H1 (cell line): ENCODE data around the gene TTLL7. TPM values are rescaled to one million over a fixed set of nuclear protein-coding genes. Genes with fewer than 3 reads are reported as not detected.

ENCODE experiments used
- CTCF ChIA-PET: fragments of 300-600 bp; sonication (Branson Sonifier 250); formaldehyde crosslinking; loops from one replicate; lab custom pipeline; 2021; ENCODE audit not compliant: partially characterized antibody; lab: Charles Lee
- POLR2A ChIA-PET: fragments of 300-600 bp; sonication (Branson Sonifier 250); formaldehyde crosslinking; loops from one replicate; lab custom pipeline; 2021; ENCODE audit warnings: inconsistent platforms; ENCODE audit not compliant: partially characterized antibody; lab: Charles Lee
- DNase-seq, 2 experiments: peaks; one replicate each; pipeline versions ENCODE4 v3.0.0 to v3.0.0-alpha.2; 2010 to 2022; ENCODE audit warnings: low spot score in 2 of 2, low read depth in 1 of 2, mixed read lengths in 1 of 2
- FAIRE-seq: peaks from 2 replicates; lab custom pipeline; 2011; peaks lifted over from hg19 to GRCh38; lab: Jason Lieb, UNC
- H2AFZ ChIP-seq: 2 replicates; pipeline ENCODE4 v1.8.1; 2012; ENCODE audit warnings: low read length, inconsistent platforms
- H2AK5ac ChIP-seq: 2 replicates; pipeline ENCODE4 v1.6.1; 2013; ENCODE audit warnings: low read depth, low read length
- H2BK120ac ChIP-seq: replicated peaks from 2 replicates; pipeline ENCODE3; 2013; ENCODE audit warnings: low read depth, low read length, inconsistent platforms
- H2BK12ac ChIP-seq: 2 replicates; pipeline ENCODE4 v1.6.1; 2013; ENCODE audit warnings: low read depth, low read length
- H2BK15ac ChIP-seq: 2 replicates; pipeline ENCODE4 v1.6.1; 2013; ENCODE audit warnings: low read length
- H2BK20ac ChIP-seq: 2 replicates; pipeline ENCODE4 v1.6.1; 2013; ENCODE audit warnings: low read length
- H2BK5ac ChIP-seq: 2 replicates; pipeline ENCODE4 v1.6.1; 2013; ENCODE audit warnings: low read depth, low read length
- H3K14ac ChIP-seq: 2 replicates; pipeline ENCODE4 v1.6.1; 2013; ENCODE audit warnings: inconsistent platforms; ENCODE audit not compliant: insufficient read length
- H3K18ac ChIP-seq: 2 replicates; pipeline ENCODE4 v1.6.1; 2013; ENCODE audit warnings: low read length; ENCODE audit errors: extremely low read depth
- H3K23ac ChIP-seq: 2 replicates; pipeline ENCODE4 v1.6.1; 2013; ENCODE audit warnings: inconsistent platforms; ENCODE audit not compliant: insufficient read length
- H3K23me2 ChIP-seq: 2 replicates; pipeline ENCODE4 v1.6.1; 2013; ENCODE audit warnings: low read depth, low read length
- H3K27ac ChIP-seq: 2 replicates; pipeline ENCODE4 v1.6.1; 2011; ENCODE audit warnings: low read depth, low read length, inconsistent platforms
- H3K27me3 ChIP-seq, 4 experiments: replicated peaks in 1 of 4; 1 replicate in 1 of 4; 2 replicates in 3 of 4; pipeline versions ENCODE4 v1.6.1 to v1.8.1; 2011 to 2013; ENCODE audit warnings: low read length in 3 of 4, mild to moderate bottlenecking in 3 of 4, inconsistent platforms in 2 of 4, mixed read lengths in 2 of 4, moderate library complexity in 1 of 4; ENCODE audit not compliant: control insufficient read depth in 3 of 4, insufficient read depth in 3 of 4; ENCODE audit errors: extremely low read depth in 1 of 4
- H3K36me3 ChIP-seq, 4 experiments: 2 replicates each; pipeline versions ENCODE4 v1.6.1 to v1.8.1; 2011 to 2013; ENCODE audit warnings: mild to moderate bottlenecking in 4 of 4, low read length in 3 of 4, moderate library complexity in 2 of 4, control low read depth in 1 of 4, inconsistent platforms in 1 of 4; ENCODE audit not compliant: insufficient read depth in 4 of 4, control insufficient read depth in 2 of 4
- H3K4ac ChIP-seq: replicated peaks from 2 replicates; pipeline ENCODE3; 2013; ENCODE audit warnings: low read length, low read depth, mixed read lengths, inconsistent platforms; ENCODE audit not compliant: insufficient read length
- H3K4me1 ChIP-seq, 4 experiments: replicated peaks in 1 of 4; 1 replicate in 1 of 4; 2 replicates in 3 of 4; pipeline versions ENCODE4 v1.6.1 to v1.8.1; 2011 to 2013; ENCODE audit warnings: low read length in 3 of 4, inconsistent platforms in 2 of 4, mixed read lengths in 1 of 4; ENCODE audit not compliant: insufficient read depth in 4 of 4, control insufficient read depth in 3 of 4
- H3K4me2 ChIP-seq, 2 experiments: 2 replicates each; pipeline versions ENCODE4 v1.6.1 to v1.8.1; 2011 to 2013; ENCODE audit warnings: low read depth in 2 of 2, low read length in 2 of 2, control low read depth in 1 of 2, inconsistent platforms in 1 of 2, mild to moderate bottlenecking in 1 of 2; ENCODE audit not compliant: insufficient read depth in 1 of 2
- H3K4me3 ChIP-seq, 4 experiments: fragments of 200-600, 300-600 bp in 1 of 4; sonication (generic), shearing (Covaris generic), sonication (Bioruptor Twin) in 1 of 4; 2 replicates each; pipeline versions ENCODE4 v1.5.1 to v1.8.1; 2011 to 2016; ENCODE audit warnings: low read length in 4 of 4, low read depth in 3 of 4, control low read depth in 2 of 4, inconsistent platforms in 2 of 4, mild to moderate bottlenecking in 2 of 4, mixed read lengths in 1 of 4, moderate library complexity in 1 of 4; ENCODE audit not compliant: insufficient read depth in 2 of 4; ENCODE audit errors: extremely low read depth in 1 of 4
- H3K56ac ChIP-seq: replicated peaks from 2 replicates; pipeline ENCODE3; 2013; ENCODE audit warnings: low read depth, mild to moderate bottlenecking, mixed read lengths, low read length, inconsistent platforms; ENCODE audit not compliant: insufficient read length
- H3K79me1 ChIP-seq: 2 replicates; pipeline ENCODE4 v1.6.1; 2013; ENCODE audit warnings: low read depth, low read length, control low read depth
- H3K79me2 ChIP-seq, 2 experiments: 2 replicates each; pipeline versions ENCODE4 v1.6.1 to v1.8.1; 2012 to 2013; ENCODE audit warnings: low read length in 2 of 2, mild to moderate bottlenecking in 2 of 2, inconsistent platforms in 1 of 2; ENCODE audit not compliant: insufficient read depth in 2 of 2, control insufficient read depth in 1 of 2
- H3K9ac ChIP-seq, 4 experiments: replicated peaks in 1 of 4; 1 replicate in 1 of 4; 2 replicates in 3 of 4; pipeline versions ENCODE4 v1.6.1 to v1.8.1; 2011 to 2013; ENCODE audit warnings: low read depth in 3 of 4, low read length in 3 of 4, control low read depth in 2 of 4, mild to moderate bottlenecking in 2 of 4, moderate library complexity in 2 of 4, inconsistent platforms in 1 of 4; ENCODE audit errors: extremely low read depth in 1 of 4
- H3K9me3 ChIP-seq, 2 experiments: 2 replicates each; pipeline versions ENCODE4 v1.6.1 to v1.8.1; 2012 to 2013; ENCODE audit warnings: mild to moderate bottlenecking in 2 of 2, moderate library complexity in 2 of 2, control low read depth in 1 of 2, inconsistent platforms in 1 of 2, low read depth in 1 of 2, low read length in 1 of 2, mixed read lengths in 1 of 2; ENCODE audit not compliant: insufficient read depth in 2 of 2
- H4K20me1 ChIP-seq, 2 experiments: replicated peaks in 1 of 2; 2 replicates each; pipeline versions ENCODE3 to v1.8.1; 2011 to 2013; ENCODE audit warnings: inconsistent platforms in 2 of 2, low read length in 2 of 2, mild to moderate bottlenecking in 1 of 2; ENCODE audit not compliant: insufficient read depth in 2 of 2, control insufficient read depth in 1 of 2
- H4K5ac ChIP-seq: 2 replicates; pipeline ENCODE4 v1.6.1; 2013; ENCODE audit warnings: low read length, low read depth, mixed read lengths, inconsistent platforms; ENCODE audit not compliant: insufficient read length
- H4K8ac ChIP-seq: 2 replicates; pipeline ENCODE4 v1.8.0; 2013; ENCODE audit warnings: mild to moderate bottlenecking, moderate library complexity, low read length, inconsistent platforms; ENCODE audit not compliant: insufficient read depth; ENCODE audit errors: extremely low read depth
- H4K91ac ChIP-seq: replicated peaks from 2 replicates; pipeline ENCODE3; 2013; ENCODE audit warnings: low read length, mixed read lengths, inconsistent platforms; ENCODE audit not compliant: insufficient read length
- CEBPB ChIP-seq: IDR thresholded peaks from 2 replicates; pipeline ENCODE4 v1.6.1; 2012; ENCODE audit warnings: low read depth, low read length
- SAP30 ChIP-seq: fragments of 300-600 bp; sonication (generic); IDR thresholded peaks from 2 replicates; pipeline ENCODE4 v1.7.1; 2012; ENCODE audit warnings: low read length, moderate library complexity, mild to moderate bottlenecking, inconsistent platforms; ENCODE audit not compliant: insufficient read depth, insufficient replicate concordance
- WGBS, 2 experiments: shearing (Covaris generic) in 1 of 2; methylation state at CpG; one replicate each; pipeline versions ENCODE4 v1.1.6 to v1.1.7; 2013 to 2015; ENCODE audit warnings: low lambda C conversion rate in 2 of 2, mixed read lengths in 2 of 2, inconsistent platforms in 1 of 2, low coverage in 1 of 2, missing lambda C conversion rate in 1 of 2; ENCODE audit not compliant: insufficient replicate concordance in 2 of 2, insufficient coverage in 1 of 2, insufficient read length in 1 of 2; ENCODE audit errors: extremely low coverage in 1 of 2, missing lambda C conversion rate in 1 of 2; 5-methylcytosine and 5-hydroxymethylcytosine counted together
- polyA plus RNA-seq, 7 experiments: library from polyadenylated mRNA; depleted of rRNA in 3 of 7; stranded (reverse) in 5 of 7; unstranded in 2 of 7; fragments of >200 nt in 5 of 7; fragments of 200-250 nt in 2 of 7; gene quantifications; 1 replicate in 5 of 7; 2 replicates in 1 of 7; 4 replicates in 1 of 7; pipeline versions ENCODE4 v1.2.1 to v1.2.3, GENCODE V29; 2011 to 2013; ENCODE audit warnings: missing spikeins in 2 of 7, mixed read lengths in 2 of 7
- total RNA-seq: library from RNA; stranded (reverse); fragmentation: NEBNext Ultra II Directional; extraction: Animal tissue kit (Norgen Biotek cat#: 25700); gene quantifications from 2 replicates; pipeline ENCODE4 v1.2.1, GENCODE V29; 2021

Gene TTLL7
- total and polyA plus RNA-seq, 2 of the 8 experiments (the other 6 are each of a cell fraction or from before 2014, with no cell fraction given) = 1.9 to 7.9 TPM

DNA sequence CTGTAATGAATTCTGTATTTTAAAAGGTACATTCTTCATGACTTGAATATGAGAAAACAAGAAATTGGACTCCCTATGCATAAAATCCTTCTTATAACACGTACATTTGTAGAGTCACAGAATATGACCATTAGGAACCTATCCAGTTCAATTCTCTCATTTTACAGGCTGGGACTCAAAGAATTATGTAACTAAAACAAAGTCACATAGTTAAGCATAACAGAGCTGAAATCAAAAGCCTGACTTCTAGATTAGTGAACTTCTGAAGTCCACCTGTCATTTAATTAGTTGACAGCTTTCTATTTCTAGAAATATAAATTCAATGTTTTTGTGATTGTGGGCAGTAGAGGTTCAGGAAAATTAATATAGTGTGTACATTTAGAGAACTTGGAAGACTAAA is 20.3 kb upstream of the TTLL7 start:
- Histone ChIP-seq H4K5ac (no peak overlapping the region), H2BK20ac (no peak overlapping the region), H3K56ac (no peak overlapping the region), H3K9me3 (no peaks in the 10 kb centered on the region), H3K27ac (no peak overlapping the region), H4K20me1 (no peaks in the 10 kb centered on the region), H3K23me2 (no peaks in the 10 kb centered on the region), H3K36me3 (no peaks in the 10 kb centered on the region)
- no peak for TF ChIP-seq SAP30
- no peak for TF ChIP-seq CEBPB
- TF ChIP-seq, all 59 proteins: peak for 0
- H2BK12ac ChIP-seq = no peak overlapping the region
- H3K4me1 ChIP-seq = no peaks in the 10 kb centered on the region
- no peaks in the 10 kb centered on the region for H3K27me3 ChIP-seq
- CTCF ChIA-PET = interaction anchor here (0.9 kb wide), 1 partner anchor 10 kb away, joined by 3 read pairs; no protein-coding TSS in a partner anchor
- H3K4me3 ChIP-seq = no peak overlapping the region
- WGBS, 2 experiments = 91% methylated on average over 1 of the region's 1 CpG; no CpG with 5 or more reads in 1 of the 2 experiments
- no peak overlapping the region for H2AFZ ChIP-seq
- no peak overlapping the region for H3K18ac ChIP-seq
- H3K4me2 ChIP-seq = no peak overlapping the region
- H4K91ac ChIP-seq = no peak overlapping the region
- H2BK120ac ChIP-seq = no peak overlapping the region
- no peaks in the 10 kb centered on the region for H3K79me1 ChIP-seq
- POLR2A ChIA-PET = no interaction called here
- H4K8ac ChIP-seq = no peak overlapping the region
- H3K14ac ChIP-seq = no peak overlapping the region
- no peak overlapping the region for H3K9ac ChIP-seq
- H3K79me2 ChIP-seq = no peaks in the 10 kb centered on the region
- no peak for DNase-seq
- H3K23ac ChIP-seq = no peak overlapping the region
- FAIRE-seq = no peak
- no peak overlapping the region for H2BK15ac ChIP-seq
- H2BK5ac ChIP-seq = no peak overlapping the region
- no peak overlapping the region for H2AK5ac ChIP-seq
- no peak overlapping the region for H3K4ac ChIP-seq
